ENCODE data around the gene FAM83D. TPM values are rescaled to one million over a fixed set of nuclear protein-coding genes. Genes with fewer than 3 reads are reported as not detected.

Gene FAM83D, protein sequence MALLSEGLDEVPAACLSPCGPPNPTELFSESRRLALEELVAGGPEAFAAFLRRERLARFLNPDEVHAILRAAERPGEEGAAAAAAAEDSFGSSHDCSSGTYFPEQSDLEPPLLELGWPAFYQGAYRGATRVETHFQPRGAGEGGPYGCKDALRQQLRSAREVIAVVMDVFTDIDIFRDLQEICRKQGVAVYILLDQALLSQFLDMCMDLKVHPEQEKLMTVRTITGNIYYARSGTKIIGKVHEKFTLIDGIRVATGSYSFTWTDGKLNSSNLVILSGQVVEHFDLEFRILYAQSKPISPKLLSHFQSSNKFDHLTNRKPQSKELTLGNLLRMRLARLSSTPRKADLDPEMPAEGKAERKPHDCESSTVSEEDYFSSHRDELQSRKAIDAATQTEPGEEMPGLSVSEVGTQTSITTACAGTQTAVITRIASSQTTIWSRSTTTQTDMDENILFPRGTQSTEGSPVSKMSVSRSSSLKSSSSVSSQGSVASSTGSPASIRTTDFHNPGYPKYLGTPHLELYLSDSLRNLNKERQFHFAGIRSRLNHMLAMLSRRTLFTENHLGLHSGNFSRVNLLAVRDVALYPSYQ
- 20.4 TPM for total RNA-seq

DNA sequence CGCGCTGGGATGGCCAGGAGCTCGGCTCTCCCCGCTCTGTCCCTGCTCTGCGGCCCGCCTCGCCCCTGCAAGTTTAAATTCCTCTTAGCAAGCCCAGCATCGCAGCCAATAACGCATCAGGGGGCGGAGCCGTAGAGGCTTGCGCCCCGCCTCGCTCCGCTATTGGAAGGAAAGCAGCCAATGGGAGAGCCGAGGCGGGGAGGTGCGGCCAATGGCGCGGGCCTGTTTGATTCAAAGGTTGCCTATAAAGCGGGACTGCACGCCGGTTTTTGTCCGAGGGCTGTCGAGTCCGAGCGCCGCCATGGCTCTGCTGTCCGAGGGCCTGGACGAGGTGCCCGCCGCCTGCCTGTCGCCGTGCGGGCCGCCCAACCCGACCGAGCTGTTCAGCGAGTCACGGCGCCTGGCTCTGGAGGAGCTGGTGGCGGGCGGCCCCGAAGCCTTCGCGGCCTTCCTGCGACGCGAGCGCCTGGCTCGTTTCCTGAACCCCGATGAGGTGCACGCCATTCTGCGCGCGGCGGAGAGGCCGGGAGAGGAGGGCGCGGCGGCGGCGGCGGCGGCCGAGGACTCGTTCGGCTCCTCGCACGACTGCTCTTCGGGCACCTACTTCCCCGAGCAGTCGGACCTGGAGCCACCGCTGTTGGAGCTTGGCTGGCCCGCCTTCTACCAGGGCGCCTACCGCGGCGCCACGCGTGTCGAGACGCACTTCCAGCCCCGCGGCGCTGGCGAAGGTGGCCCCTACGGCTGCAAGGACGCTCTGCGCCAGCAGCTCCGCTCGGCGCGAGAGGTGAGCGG is at the start of gene FAM83D:
FAM83D (plus strand) TSS at position 276 of the 792 bp plus-strand sequence; CDS start at position 302, 26 bp downstream.
- peaks cover 20% of the 10 kb centered on the region for H3K4me1 ChIP-seq
- intact Hi-C loops (cut with DNase I), result loop anchor here (5.0 kb wide), 1 partner anchor 121 kb away; no protein-coding TSS in a partner anchor
- H3K27ac ChIP-seq, result peak within 1 kb of the TSS; percentile 22
- TF ChIP-seq CTCF (IDR thresholded peaks at IDR 0.05), result peak in 1 of 3 experiments; percentile 66
- peak; percentile 77 to 85 for TF ChIP-seq POLR2AphosphoS5 (IDR thresholded peaks at IDR 0.05; ENCODE audit: insufficient read depth in 1 of 2, low read depth in 1 of 2)
- peak in 1 of 2 donors; percentile 31 for TF ChIP-seq POLR2A (IDR thresholded peaks at IDR 0.05)
- no peak for DNase-seq (ENCODE audit: extremely low spot score in 2 of 2)
- no peaks in the 10 kb centered on the region for H3K9me3 ChIP-seq
- H3K36me3 ChIP-seq, result no peaks in the 10 kb centered on the region
- no peaks in the 10 kb centered on the region for H3K27me3 ChIP-seq
- peak within 1 kb of the TSS; percentile 58 to 63 for H3K4me3 ChIP-seq

- intact Hi-C loops (cut with DNase I), result no loop called here
- no peak overlapping the region for H3K27ac ChIP-seq
Measured at GRCh38 chr20:38877483-38877882, 48.7 kb upstream of the FAM83D start.

DNA sequence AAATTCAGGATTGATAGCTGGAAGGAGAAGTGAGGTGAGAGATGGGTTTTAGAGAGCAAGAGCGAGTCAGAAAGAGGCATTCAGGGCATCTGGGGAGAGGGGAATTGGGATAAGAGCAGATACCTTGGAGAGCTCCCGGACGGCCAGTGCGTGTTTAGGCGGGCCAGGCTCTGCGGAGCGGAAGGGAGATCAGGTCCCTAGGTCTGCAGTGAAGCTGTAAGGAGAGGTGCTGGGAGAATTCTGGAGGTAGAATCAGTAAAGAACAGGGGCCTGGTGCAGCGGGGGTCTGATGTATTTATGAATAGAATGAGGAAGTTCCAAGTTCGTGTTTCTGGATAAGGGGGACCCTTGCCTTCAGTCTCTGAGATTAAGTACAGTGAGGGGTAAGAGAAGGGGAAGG is 47.4 kb upstream of the FAM83D start:
- H3K9me3 ChIP-seq, result no peaks in the 10 kb centered on the region
- H3K36me3 ChIP-seq, result no peaks in the 10 kb centered on the region
- no peaks in the 10 kb centered on the region for H3K4me1 ChIP-seq
- no peak for DNase-seq (ENCODE audit: extremely low spot score in 2 of 2)
- intact Hi-C loops (cut with DNase I), result no loop called here
- TF ChIP-seq POLR2A (IDR thresholded peaks at IDR 0.05) (no peak), CTCF (IDR thresholded peaks at IDR 0.05) (no peak), POLR2AphosphoS5 (IDR thresholded peaks at IDR 0.05; ENCODE audit: insufficient read depth in 1 of 2, low read depth in 1 of 2) (no peak)
- H3K27me3 ChIP-seq, result no peaks in the 10 kb centered on the region
- no peak overlapping the region for H3K27ac ChIP-seq
- no peak overlapping the region for H3K4me3 ChIP-seq

More at GRCh38 chr20:38877483-38877882, 48.7 kb upstream of the FAM83D start:
- DNase-seq (ENCODE audit: extremely low spot score in 2 of 2), result no peak
- Histone ChIP-seq H3K9me3 (no peaks in the 10 kb centered on the region), H3K27me3 (no peaks in the 10 kb centered on the region), H3K4me1 (no peaks in the 10 kb centered on the region), H3K36me3 (no peaks in the 10 kb centered on the region), H3K4me3 (no peak overlapping the region)
- no peak for TF ChIP-seq CTCF (IDR thresholded peaks at IDR 0.05)
- TF ChIP-seq POLR2AphosphoS5 (IDR thresholded peaks at IDR 0.05; ENCODE audit: insufficient read depth in 1 of 2, low read depth in 1 of 2), result no peak
- TF ChIP-seq POLR2A (IDR thresholded peaks at IDR 0.05), result no peak

- Histone ChIP-seq H3K4me1 (no peaks in the 10 kb centered on the region), H3K4me3 (no peak overlapping the region), H3K36me3 (no peaks in the 10 kb centered on the region), H3K9me3 (no peaks in the 10 kb centered on the region), H3K27ac (no peak overlapping the region), H3K27me3 (no peaks in the 10 kb centered on the region)
- DNase-seq (ENCODE audit: extremely low spot score in 2 of 2), result no peak
- intact Hi-C loops (cut with DNase I), result no loop called here
- no peak for TF ChIP-seq POLR2AphosphoS5 (IDR thresholded peaks at IDR 0.05; ENCODE audit: insufficient read depth in 1 of 2, low read depth in 1 of 2)
- TF ChIP-seq CTCF (IDR thresholded peaks at IDR 0.05), result no peak
- TF ChIP-seq POLR2A (IDR thresholded peaks at IDR 0.05), result no peak
Measured at GRCh38 chr20:38880952-38881735, 45.1 kb upstream of the FAM83D start.

Data from vagina (tissue), 2 donors.